Tibial nerve (tissue), 4 donors: ENCODE data around the gene MYCL.

Experiments used
- EP300 ChIP-seq, 2 donors: sonication (generic); formaldehyde crosslinking; IDR thresholded peaks; one replicate each; pipeline ENCODE4 v1.6.1; 2017; ENCODE audit warnings: antibody characterized with exemption in 2 of 2, mild to moderate bottlenecking in 1 of 2
- POLR2A ChIP-seq, 2 donors: fragments of 450-650 bp; IDR thresholded peaks; one replicate each; pipeline ENCODE4 v1.6.1; 2017; ENCODE audit warnings: antibody characterized with exemption in 2 of 2, mild to moderate bottlenecking in 2 of 2, moderate library complexity in 2 of 2
- TF ChIP-seq, protein P1 (sequence below), 5 experiments: fragments of 200-600 bp in 3 of 5; fragments of 450-650 bp in 2 of 5; sonication (generic) in 3 of 5; IDR thresholded peaks; one replicate each; pipeline ENCODE4 v1.5.1; 2016 to 2019; ENCODE audit warnings: antibody characterized with exemption in 5 of 5, mild to moderate bottlenecking in 3 of 5, moderate library complexity in 2 of 5

GRCh38 chr1:39899611-39900538 is 1.8 kb downstream of the MYCL start:
- TF ChIP-seq, protein P1, sequence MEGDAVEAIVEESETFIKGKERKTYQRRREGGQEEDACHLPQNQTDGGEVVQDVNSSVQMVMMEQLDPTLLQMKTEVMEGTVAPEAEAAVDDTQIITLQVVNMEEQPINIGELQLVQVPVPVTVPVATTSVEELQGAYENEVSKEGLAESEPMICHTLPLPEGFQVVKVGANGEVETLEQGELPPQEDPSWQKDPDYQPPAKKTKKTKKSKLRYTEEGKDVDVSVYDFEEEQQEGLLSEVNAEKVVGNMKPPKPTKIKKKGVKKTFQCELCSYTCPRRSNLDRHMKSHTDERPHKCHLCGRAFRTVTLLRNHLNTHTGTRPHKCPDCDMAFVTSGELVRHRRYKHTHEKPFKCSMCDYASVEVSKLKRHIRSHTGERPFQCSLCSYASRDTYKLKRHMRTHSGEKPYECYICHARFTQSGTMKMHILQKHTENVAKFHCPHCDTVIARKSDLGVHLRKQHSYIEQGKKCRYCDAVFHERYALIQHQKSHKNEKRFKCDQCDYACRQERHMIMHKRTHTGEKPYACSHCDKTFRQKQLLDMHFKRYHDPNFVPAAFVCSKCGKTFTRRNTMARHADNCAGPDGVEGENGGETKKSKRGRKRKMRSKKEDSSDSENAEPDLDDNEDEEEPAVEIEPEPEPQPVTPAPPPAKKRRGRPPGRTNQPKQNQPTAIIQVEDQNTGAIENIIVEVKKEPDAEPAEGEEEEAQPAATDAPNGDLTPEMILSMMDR (IDR thresholded peaks at IDR 0.05), result no peak
- TF ChIP-seq EP300 (IDR thresholded peaks at IDR 0.05) (no peak), POLR2A (IDR thresholded peaks at IDR 0.05) (no peak)
